Subcutaneous adipose tissue (tissue), 4 donors: ENCODE results near the gene IL31RA. TPM values are rescaled to one million over a fixed set of nuclear protein-coding genes. Genes with fewer than 3 reads are reported as not detected.

Experiments
- CTCF ChIP-seq: fragments of 450-650 bp; IDR thresholded peaks from one replicate; pipeline ENCODE4 v1.5.1; 2016; ENCODE audit warnings: low read depth, mild to moderate bottlenecking, control low read depth, antibody characterized with exemption, moderate library complexity
- total RNA-seq, 4 donors: library from RNA; depleted of rRNA; stranded (reverse); fragments of >200 nt; gene quantifications; one replicate each; pipeline ENCODE4 v1.1.0, GENCODE V29; 2016

The IL31RA gene
- total RNA-seq, result not detected

- no peak for TF ChIP-seq CTCF
Measured at GRCh38 chr5:55850839-55851674, at the start of gene IL31RA. Gene IL31RA (plus strand): TSS chr5:55851357. CDS start chr5:55851571, 214 bp downstream.

GRCh38 chr5:55816342-55816741 is 34.8 kb upstream of the IL31RA start:
- TF ChIP-seq CTCF, result no peak

- no peak for TF ChIP-seq CTCF
Measured at GRCh38 chr5:55817030-55817429, 34.1 kb upstream of the IL31RA start.

- no peak for TF ChIP-seq CTCF
Measured at GRCh38 chr5:55820488-55820887, 30.7 kb upstream of the IL31RA start.

GRCh38 chr5:55821731-55822512 is 29.2 kb upstream of the IL31RA start:
- no peak for TF ChIP-seq CTCF

GRCh38 chr5:55823151-55823796 is 27.9 kb upstream of the IL31RA start:
- no peak for TF ChIP-seq CTCF

GRCh38 chr5:55829956-55830355 is 21.2 kb upstream of the IL31RA start:
- TF ChIP-seq CTCF, result no peak
